HUES6 (cell line): Measurements from ENCODE around the gene LST1.

Experiments
- H3K27ac ChIP-seq: 2 replicates; pipeline ENCODE4 v1.7.0; 2013; ENCODE audit warnings: low read depth, mild to moderate bottlenecking, low read length, inconsistent platforms
- H3K27me3 ChIP-seq: 2 replicates; pipeline ENCODE4 v1.6.1; 2013; ENCODE audit warnings: low read length; ENCODE audit not compliant: control insufficient read depth, insufficient read depth
- H3K36me3 ChIP-seq: 2 replicates; pipeline ENCODE4 v1.6.1; 2013; ENCODE audit warnings: low read length; ENCODE audit not compliant: control insufficient read depth, insufficient read depth
- H3K4me1 ChIP-seq: 2 replicates; pipeline ENCODE4 v1.6.1; 2013; ENCODE audit warnings: low read length; ENCODE audit not compliant: control insufficient read depth, insufficient read depth
- H3K4me3 ChIP-seq: 2 replicates; pipeline ENCODE4 v1.5.1; 2013; ENCODE audit warnings: low read depth, low read length
- H3K9ac ChIP-seq: one replicate; pipeline ENCODE4 v1.6.1; 2013; ENCODE audit warnings: mild to moderate bottlenecking, low read length
- H3K9me3 ChIP-seq: 2 replicates; pipeline ENCODE4 v1.6.1; 2013; ENCODE audit warnings: low read depth, low read length; ENCODE audit not compliant: control insufficient read depth, insufficient read depth

Gene LST1

GRCh38 chr6:31567531-31568370 is 18.3 kb upstream of the LST1 start:
- no peaks in the 10 kb centered on the region for H3K36me3 ChIP-seq
- H3K9ac ChIP-seq: no peak overlapping the region
- H3K27ac ChIP-seq: no peak overlapping the region
- H3K4me3 ChIP-seq: no peak overlapping the region
- H3K27me3 ChIP-seq: no peaks in the 10 kb centered on the region
- H3K9me3 ChIP-seq: no peaks in the 10 kb centered on the region
- H3K4me1 ChIP-seq: peaks cover 6% of the 10 kb centered on the region

- Histone ChIP-seq H3K4me1 (peaks cover 6% of the 10 kb centered on the region), H3K4me3 (no peak overlapping the region), H3K36me3 (no peaks in the 10 kb centered on the region), H3K9me3 (no peaks in the 10 kb centered on the region), H3K27me3 (no peaks in the 10 kb centered on the region), H3K27ac (no peak overlapping the region), H3K9ac (no peak overlapping the region)
Observed at GRCh38 chr6:31568537-31568961, 17.5 kb upstream of the LST1 start.

GRCh38 chr6:31569861-31570536 is 16.1 kb upstream of the LST1 start:
- Histone ChIP-seq H3K36me3 (no peaks in the 10 kb centered on the region), H3K9me3 (no peaks in the 10 kb centered on the region), H3K4me1 (peaks cover 12% of the 10 kb centered on the region), H3K4me3 (no peak overlapping the region), H3K27ac (no peak overlapping the region), H3K27me3 (no peaks in the 10 kb centered on the region), H3K9ac (no peak overlapping the region)

GRCh38 chr6:31572041-31572911 is 13.8 kb upstream of the LST1 start, which contains the start of gene LTA:
LTA (plus strand) TSS chr6:31572289; CDS start chr6:31572743, 454 bp downstream.
- no peak within 1 kb of the TSS for H3K9ac ChIP-seq
- no peaks in the 10 kb centered on the region for H3K36me3 ChIP-seq
- H3K9me3 ChIP-seq: no peaks in the 10 kb centered on the region
- peaks cover 11% of the 10 kb centered on the region; the same call in 1 of the 2 replicates for H3K27me3 ChIP-seq
- H3K27ac ChIP-seq: no peak within 1 kb of the TSS
- H3K4me3 ChIP-seq: no peak within 1 kb of the TSS
- peaks cover 18% of the 10 kb centered on the region for H3K4me1 ChIP-seq

- Histone ChIP-seq H3K9me3 (no peaks in the 10 kb centered on the region), H3K36me3 (no peaks in the 10 kb centered on the region), H3K4me3 (no peak overlapping the region), H3K27me3 (peaks cover 11% of the 10 kb centered on the region; the same call in 1 of the 2 replicates), H3K27ac (no peak overlapping the region), H3K4me1 (peaks cover 17% of the 10 kb centered on the region), H3K9ac (no peak overlapping the region)
Observed at GRCh38 chr6:31573239-31574105, 12.6 kb upstream of the LST1 start.

- no peaks in the 10 kb centered on the region for H3K36me3 ChIP-seq
- H3K9ac ChIP-seq: no peak overlapping the region
- H3K4me3 ChIP-seq: no peak overlapping the region
- no peaks in the 10 kb centered on the region for H3K9me3 ChIP-seq
- H3K4me1 ChIP-seq: peaks cover 25% of the 10 kb centered on the region
- peaks cover 11% of the 10 kb centered on the region; the same call in 1 of the 2 replicates for H3K27me3 ChIP-seq
- no peak overlapping the region for H3K27ac ChIP-seq
Observed at GRCh38 chr6:31574106-31575061, 11.7 kb upstream of the LST1 start.

GRCh38 chr6:31575335-31575901 is 10.7 kb upstream of the LST1 start, which contains the start of gene TNF:
TNF (plus strand) TSS chr6:31575565; CDS start chr6:31575742, 177 bp downstream.
- peaks cover 13% of the 10 kb centered on the region; the same call in 1 of the 2 replicates for H3K27me3 ChIP-seq
- no peaks in the 10 kb centered on the region for H3K36me3 ChIP-seq
- H3K27ac ChIP-seq: no peak within 1 kb of the TSS
- H3K4me1 ChIP-seq: peaks cover 34% of the 10 kb centered on the region
- H3K9me3 ChIP-seq: no peaks in the 10 kb centered on the region
- H3K9ac ChIP-seq: no peak within 1 kb of the TSS
- H3K4me3 ChIP-seq: no peak within 1 kb of the TSS

GRCh38 chr6:31575952-31576685 is 10.0 kb upstream of the LST1 start:
- H3K9ac ChIP-seq: no peak overlapping the region
- H3K36me3 ChIP-seq: no peaks in the 10 kb centered on the region
- no peak overlapping the region for H3K27ac ChIP-seq
- H3K4me1 ChIP-seq: peaks cover 37% of the 10 kb centered on the region
- no peak overlapping the region for H3K4me3 ChIP-seq
- no peaks in the 10 kb centered on the region for H3K9me3 ChIP-seq
- H3K27me3 ChIP-seq: peaks cover 16% of the 10 kb centered on the region
